ENCODE data around the gene RBCK1.
"Not testable (repeated sequence)": the region's sequence is repeated elsewhere in the genome, so short reads cannot be mapped to it uniquely, and the experiment has no call there.

DNA sequence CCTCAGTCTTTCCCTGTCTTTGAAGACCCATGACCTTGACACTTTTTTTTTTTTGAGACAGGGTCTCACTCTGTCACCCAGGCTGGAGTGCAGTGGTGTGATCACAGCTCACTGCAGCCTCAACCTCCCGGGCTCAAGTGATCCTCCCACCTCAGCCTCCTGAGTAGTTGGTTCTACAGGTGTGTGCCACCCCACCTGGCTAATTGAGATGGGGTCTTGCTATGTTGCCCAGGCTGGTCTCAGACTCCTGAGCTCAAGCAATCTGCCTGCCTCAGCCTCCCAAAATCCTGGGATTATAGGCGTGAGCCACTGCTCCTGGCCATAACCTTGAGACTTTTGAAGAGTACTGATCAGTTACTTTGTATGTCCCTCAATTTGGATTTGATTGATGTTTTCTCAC, 14.8 kb upstream of the RBCK1 start:
- TF ChIP-seq CTCF (IDR thresholded peaks at IDR 0.05; ENCODE audit: low read length); EZH2 (IDR thresholded peaks at IDR 0.05; ENCODE audit: borderline replicate concordance, low read length): not testable (repeated sequence)
